Stimulated activated CD4-positive, alpha-beta T cell treated with anti-CD3 and anti-CD28 coated beads, TNF-alpha, amount 100 ng/mL, for 1 hour (primary cell): ENCODE data around the gene CARM1.

Source experiments
- DNase-seq, 3 donors: peaks; one replicate each; pipeline ENCODE4 v3.0.0-alpha.2; 2020; ENCODE audit warnings: low read depth in 3 of 3, low spot score in 1 of 3

Gene CARM1

DNA sequence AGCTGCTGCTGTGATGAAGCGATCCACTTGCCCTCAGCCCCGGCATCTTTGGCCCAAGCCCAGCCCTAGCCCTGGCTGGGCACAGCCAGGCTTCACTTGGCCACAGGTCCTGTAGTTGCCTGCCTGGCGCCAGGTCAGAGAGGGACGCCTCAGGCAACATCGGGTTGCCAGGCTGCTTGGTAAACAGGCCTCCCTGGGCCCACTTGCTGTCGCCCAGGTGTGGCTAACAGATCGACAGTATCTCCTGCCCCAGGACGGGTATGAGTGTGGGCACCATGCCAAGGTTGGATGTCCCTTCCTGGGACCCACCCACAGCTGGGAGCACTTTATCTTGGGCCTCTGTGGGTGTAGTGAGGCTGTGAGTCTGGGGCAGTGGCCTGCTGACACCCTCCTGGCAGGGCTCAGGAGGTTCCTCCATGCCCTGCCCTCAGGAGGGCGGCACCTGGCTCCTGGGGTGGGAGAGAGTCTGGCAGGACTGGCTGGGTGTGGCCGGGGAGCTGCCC is 27.8 kb downstream of the CARM1 start:
- DNase-seq: no peak

DNA sequence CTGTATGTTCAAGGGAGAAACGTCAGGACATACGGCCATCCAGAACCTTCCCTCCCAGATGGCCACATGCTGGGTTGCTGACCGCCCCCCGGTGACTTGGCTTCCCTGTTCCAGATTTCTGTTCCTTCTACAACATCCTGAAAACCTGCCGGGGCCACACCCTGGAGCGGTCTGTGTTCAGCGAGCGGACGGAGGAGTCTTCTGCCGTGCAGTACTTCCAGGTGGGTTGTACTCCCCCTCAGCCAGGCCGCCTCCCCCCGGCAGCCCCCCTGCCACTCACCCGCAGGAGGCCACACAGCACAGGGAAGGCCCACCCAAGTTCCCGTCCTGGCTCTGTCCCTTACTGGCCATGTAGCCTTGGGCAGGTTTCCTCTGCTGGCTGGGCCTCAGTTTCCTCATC is 36.6 kb downstream of the CARM1 start:
- no peak for DNase-seq

DNA sequence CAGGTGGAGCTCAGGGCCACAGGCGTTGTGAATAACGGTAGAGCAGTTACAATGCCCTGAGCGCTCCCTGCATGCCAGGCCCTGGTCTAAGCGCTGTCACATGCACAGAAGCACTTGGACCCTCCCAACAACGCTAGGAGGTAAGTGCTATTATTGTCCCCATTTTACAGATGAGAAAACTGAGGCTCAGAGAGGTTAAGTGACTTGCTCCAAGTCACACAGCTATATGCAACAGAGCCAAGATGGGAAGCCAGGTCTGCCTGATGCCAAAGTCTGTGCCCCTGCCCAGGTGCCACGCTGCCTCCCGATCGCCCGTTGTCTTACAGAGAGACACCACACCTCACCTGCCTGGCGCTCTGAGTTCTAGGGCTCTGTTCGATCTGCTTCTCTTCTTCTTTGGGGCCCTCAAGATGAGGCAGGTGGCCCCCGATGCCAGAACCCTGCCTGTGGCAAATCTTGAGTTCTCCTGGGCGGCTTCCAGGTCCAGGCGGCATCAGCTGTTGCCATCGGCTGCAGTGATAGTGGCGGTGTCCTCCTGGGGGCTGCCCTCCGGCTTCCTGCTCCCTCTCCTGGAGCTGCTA is 37.1 kb downstream of the CARM1 start:
- no peak for DNase-seq

DNA sequence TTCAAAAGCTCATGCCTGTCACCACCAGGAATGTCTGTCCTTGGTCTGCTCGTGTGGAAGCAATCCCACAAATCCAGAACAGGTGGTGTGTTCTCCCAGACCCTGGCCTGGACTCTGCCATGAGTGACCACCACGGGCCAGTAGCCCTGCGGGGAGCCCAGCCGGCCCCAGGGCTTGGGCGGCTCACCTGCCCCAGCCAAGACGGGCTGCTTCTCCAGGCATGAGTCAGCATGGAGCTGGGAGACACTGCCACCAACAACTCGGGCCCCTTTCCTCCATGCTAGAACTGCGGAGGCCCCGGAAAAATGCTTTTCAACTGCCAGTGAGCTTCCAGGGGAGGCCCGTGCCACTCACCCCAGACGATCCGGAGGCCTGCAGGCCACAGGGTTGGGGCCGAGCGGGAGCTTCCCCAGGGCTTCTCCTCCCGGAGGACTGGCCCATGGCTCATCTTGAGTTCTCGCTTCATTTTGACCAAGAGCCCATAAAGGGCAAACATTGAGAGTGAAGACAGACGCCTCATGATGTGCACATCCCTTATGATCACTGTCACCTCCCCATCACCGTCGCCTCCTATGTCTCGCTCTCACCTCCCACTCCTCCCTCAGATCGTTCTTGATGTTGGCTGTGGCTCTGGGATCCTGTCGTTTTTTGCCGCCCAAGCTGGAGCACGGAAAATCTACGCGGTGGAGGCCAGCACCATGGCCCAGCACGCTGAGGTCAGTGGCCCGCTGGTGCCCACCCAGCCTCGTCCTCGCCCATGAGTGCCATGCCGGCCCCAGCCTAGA is 40.4 kb downstream of the CARM1 start:
- DNase-seq: no peak

DNA sequence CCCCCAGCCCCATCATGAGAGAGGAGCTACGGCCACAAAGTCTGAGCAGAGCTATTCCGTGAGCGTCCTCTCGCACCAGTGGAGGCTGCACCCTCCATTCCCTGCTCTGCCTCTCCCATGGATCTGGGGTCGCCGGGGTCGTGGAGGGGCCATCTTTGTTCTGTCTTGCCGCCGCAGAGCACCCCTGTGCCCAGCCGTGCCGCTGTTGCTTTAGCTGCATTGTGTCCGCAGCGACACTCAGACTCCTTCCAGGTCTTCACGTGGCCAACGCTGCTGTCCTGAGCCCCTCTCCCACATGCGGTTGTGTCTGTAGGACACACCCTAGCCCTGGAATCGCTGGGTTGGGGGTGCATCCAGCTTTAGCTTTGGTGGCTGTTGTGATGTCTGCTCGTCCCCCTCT is 41.3 kb downstream of the CARM1 start:
- DNase-seq: no peak

DNA sequence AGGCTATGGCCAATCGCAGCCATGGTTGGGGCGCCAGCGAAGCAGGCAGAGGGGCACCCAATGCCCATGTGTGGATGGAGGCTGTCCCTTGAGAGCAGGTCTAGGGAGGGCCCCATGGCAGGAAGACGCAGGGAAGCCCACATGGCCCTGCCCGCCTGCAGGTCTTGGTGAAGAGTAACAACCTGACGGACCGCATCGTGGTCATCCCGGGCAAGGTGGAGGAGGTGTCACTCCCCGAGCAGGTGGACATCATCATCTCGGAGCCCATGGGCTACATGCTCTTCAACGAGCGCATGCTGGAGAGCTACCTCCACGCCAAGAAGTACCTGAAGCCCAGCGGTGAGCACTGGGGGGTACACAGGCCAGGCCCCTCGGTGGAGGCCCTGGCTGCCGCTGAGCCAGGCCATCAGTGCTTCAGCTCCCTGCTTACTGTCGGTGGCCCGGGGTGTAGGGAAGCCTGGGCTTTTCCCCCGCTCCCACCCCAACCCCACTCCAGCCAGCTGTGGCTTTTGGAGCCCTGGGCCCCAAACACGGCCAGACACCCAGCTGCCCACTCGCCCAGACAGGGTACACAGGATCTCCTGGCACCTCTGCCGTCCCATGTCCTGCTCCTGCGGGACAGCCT is 42.5 kb downstream of the CARM1 start:
- no peak for DNase-seq

DNA sequence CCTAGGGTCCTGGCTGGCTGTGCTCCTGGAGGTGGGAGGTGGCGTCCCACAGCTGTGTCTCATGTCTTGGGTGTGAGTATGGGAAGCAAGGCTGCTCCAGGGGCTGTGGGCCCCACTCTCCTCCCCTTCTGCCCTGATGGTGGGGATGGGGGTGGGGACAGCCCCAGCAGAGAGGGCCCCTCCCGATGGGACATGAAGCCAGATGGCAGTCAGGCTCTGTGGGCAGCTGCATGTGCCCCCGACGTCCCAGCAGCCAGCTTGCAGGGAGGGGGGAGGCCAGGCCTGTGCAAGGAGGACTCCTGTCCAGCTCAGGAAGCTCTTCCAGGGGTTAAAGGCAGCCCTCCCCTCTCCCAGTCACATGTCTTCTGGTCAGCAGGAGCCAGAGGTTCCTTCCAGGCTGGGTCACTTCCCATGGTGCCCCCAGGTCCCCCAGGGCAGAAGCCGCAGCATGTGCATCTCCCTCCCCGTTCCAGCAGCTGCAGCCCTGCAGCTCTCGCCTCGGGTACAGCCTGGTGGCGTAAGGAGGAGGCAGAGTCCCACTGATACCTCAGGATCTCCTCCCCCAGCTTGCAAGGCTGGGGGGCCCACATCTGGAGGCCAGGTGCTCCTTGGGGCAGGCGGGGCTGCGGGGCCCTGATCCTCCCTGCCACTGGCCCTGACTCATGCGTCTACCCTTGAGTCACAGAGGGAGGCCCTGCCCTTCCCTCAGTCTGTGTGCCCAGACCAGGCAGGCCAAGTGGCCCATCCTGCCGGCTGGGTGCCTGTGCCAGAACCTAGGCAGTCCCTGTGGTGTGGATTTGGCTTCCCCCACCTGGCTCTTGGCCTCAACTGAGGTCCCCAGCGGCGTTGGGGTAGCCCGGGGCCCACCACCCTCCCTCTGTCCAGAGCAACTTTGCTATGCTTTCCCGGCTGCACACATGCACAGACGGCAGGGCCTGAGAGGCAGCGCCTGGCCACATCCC is 44.1 kb downstream of the CARM1 start:
- no peak for DNase-seq

DNA sequence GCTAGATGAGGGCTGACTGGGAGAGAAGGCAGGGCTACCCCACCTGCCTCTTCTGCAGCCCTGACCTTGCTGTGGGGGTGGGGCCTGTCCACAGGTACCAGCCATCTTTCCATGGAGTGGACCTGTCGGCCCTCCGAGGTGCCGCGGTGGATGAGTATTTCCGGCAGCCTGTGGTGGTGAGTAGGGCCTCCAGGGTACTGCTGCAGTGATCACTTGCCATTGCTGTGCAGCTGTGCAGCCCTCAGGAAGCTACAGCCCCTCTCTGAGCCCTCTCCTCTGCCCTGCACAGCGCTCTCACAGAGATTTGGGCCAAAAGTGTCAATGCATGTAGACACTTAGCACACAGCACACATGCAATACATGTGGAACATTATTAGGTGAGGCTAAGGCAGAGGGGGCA is 45.2 kb downstream of the CARM1 start:
- DNase-seq: no peak

DNA sequence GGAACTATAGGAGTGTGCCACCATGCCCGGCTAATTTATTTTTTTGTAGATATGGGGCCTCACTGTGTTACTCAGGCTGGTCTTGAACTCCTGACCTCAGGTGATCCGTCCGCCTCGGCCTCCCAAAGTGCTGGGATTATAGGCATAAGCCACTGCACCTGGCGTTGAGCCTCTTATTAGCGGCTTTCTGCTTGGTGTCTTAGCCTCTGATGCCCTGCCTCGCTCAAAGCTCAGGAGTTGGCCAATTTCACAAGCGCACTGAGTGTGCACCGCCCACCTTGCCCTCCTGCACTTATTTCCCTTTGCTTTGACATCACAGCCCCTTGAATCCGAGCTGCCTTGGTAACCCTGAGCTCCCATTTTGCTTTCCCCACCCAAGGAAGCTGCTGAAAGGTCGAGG is 47.0 kb downstream of the CARM1 start:
- DNase-seq: no peak

DNA sequence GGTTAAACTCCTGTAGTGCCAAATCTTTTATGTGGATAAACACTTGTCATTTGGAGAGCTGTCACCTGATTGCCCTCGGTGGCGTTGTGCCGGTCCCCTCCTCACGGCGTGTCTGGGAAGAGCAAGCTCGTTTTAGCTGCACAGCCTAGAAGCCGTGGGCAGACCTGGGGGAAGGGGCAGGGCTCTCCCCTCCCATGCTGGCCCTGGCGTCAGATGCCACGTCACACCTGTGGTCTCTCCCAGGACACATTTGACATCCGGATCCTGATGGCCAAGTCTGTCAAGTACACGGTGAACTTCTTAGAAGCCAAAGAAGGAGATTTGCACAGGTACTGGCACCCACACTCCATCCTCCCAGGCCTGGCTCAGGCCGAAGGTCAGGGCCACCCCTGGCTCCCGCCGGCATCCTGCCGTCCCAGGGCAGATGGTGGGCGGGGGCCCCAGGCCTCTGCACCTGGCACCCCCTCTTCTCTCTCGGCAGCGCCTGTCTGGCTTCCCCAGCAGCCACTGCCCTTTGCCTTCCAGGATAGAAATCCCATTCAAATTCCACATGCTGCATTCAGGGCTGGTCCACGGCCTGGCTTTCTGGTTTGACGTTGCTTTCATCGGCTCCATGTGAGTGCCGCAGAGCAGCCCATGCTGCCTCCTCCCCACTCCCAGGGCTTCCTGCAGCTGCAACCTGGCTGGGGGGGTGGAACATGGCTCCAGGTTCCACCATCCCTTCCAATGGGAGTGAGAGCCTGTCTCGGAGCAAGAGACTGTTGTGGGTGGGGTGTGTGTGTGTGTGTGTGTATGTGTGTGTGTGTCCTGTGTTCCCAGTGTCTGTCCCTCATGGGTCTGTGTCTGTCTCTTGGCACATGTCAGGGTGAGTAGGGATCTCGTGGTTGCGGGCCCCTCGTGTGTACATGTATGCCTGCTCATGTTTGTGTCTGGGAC is 48.3 kb downstream of the CARM1 start:
- DNase-seq: no peak

DNA sequence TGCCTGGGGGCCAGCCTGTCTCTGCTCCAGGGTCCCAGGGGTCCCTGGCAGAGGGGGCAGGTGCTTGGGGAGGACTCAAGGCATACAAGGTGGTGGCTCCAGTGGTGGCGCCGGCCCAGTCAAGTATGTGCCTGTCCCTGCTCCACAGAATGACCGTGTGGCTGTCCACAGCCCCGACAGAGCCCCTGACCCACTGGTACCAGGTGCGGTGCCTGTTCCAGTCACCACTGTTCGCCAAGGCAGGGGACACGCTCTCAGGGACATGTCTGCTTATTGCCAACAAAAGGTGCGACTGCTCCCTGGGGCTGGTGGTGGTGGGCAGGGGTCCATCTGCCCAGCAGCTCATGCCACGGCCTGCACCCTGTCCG is 48.9 kb downstream of the CARM1 start:
- no peak for DNase-seq

DNA sequence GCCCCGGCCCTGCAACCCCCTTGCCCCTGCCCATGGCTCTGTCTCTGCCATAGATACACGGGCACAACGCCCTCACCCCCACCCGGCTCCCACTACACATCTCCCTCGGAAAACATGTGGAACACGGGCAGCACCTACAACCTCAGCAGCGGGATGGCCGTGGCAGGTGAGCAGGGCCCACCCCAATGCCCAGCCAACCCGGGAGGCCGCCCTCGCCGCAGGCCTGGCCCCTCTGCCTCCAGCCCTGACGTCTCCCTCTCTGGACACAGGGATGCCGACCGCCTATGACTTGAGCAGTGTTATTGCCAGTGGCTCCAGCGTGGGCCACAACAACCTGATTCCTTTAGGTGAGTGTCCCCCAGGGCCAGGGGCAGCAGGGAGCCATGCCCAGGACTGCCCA is 49.4 kb downstream of the CARM1 start:
- no peak for DNase-seq

DNA sequence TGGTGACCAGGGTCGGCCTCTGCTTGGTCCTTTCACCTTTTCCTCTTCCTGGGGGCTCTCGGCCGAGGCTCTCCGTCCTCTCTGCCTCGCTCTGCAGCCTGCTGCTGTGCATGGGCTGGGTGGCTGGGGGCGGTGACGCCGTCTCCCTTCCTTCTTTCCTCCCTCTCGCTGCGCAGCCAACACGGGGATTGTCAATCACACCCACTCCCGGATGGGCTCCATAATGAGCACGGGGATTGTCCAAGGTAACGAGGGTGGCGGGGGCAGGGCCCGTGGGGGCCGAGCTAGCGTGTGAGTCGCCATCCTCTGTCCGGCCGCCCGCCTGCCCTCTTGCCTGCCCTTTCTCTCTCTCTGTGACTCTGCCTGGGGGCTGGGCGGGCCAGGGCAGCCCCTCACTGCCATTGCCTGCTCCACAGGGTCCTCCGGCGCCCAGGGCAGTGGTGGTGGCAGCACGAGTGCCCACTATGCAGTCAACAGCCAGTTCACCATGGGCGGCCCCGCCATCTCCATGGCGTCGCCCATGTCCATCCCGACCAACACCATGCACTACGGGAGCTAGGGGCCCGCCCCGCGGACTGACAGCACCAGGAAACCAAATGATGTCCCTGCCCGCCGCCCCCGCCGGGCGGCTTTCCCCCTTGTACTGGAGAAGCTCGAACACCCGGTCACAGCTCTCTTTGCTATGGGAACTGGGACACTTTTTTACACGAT is 50.0 kb downstream of the CARM1 start:
- no peak for DNase-seq

DNA sequence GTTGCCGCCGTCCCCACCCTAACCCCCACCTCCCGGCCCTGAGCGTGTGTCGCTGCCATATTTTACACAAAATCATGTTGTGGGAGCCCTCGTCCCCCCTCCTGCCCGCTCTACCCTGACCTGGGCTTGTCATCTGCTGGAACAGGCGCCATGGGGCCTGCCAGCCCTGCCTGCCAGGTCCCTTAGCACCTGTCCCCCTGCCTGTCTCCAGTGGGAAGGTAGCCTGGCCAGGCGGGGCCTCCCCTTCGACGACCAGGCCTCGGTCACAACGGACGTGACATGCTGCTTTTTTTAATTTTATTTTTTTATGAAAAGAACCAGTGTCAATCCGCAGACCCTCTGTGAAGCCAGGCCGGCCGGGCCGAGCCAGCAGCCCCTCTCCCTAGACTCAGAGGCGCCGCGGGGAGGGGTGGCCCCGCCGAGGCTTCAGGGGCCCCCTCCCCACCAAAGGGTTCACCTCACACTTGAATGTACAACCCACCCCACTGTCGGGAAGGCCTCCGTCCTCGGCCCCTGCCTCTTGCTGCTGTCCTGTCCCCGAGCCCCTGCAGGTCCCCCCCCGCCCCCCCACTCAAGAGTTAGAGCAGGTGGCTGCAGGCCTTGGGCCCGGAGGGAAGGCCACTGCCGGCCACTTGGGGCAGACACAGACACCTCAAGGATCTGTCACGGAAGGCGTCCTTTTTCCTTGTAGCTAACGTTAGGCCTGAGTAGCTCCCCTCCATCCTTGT is 50.7 kb downstream of the CARM1 start:
- no peak for DNase-seq

DNA sequence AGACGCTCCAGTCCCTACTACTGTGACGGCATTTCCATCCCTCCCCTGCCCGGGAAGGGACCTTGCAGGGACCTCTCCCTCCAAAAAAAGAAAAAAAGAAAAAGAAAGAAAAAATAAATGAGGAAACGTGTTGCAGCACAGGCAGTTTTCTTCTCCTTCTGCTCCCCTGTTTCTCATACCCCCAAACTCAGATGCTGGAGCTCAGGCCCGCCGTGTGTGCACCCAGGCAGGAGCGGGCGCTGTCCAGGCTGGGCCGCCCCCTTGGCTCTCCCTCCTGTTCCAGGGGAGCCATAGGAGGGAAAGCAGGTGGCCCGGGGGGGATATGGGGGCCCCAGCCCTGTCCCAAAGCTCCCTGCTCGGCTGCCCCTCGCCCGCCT is 51.3 kb downstream of the CARM1 start:
- no peak for DNase-seq

DNA sequence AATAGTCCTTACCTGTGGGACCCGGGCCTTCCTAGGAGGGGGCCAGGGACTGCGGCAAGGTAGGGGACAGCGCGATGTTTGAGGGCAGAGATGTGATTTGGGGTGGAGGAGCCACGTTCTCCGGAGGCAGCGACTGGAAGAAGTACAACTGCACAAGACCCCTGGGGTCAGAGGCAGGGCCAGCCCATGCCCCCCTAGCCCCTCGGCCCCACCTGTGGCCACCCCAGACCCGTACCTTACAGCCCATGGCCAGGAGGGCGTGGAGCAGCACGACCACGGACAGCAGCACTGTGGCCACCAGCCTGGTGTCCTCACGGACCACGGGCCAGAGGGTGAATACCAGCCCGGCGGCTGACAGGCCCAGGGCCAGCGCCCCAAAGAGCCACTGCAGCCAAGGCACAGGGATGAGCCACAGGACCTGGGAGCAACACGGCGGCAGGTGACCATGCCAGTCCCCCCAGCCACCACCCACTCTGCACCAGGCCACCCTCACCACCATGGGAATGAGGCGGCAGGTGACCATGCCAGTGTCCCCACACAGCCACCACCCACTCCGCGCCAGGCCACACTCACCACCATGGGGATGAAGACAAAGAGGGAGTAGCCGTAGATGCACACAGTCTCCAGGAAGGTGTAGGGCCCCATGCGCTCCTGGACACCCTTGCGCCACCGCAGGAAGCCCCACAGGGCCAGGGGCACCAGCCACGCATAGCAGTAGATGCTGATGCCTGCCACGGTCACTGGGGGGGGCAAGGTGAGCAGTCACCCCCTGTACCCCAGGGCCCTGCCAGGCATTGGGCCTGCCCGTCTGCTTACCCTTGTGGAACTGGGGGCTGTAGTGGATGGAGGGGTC is 52.1 kb downstream of the CARM1 start:
- no peak for DNase-seq

DNA sequence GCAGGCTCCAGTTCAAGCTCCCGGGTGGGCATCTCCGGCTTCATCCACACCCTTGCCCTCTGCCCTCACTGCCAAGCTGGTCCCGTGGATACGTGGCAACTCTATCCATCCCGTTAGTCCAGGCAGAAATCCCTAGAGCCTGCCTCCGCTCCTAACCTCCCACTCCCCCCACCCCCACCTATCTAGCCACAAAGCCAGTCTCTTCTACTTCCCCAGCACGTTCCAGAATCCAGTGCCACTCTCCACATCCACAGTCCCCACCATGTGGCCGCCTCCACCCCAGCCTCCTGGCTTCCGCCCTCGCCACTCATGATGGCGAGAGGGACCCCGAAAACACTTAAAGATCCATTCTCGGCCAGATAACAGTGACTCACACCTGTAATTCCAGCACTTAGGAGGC is 53.2 kb downstream of the CARM1 start:
- DNase-seq: no peak
